Measurements from ENCODE around the gene GDF10. TPM values are rescaled to one million over a fixed set of nuclear protein-coding genes. Genes with fewer than 3 reads are reported as not detected.
A peak's percentile ranks its signal among the peaks of the same experiment; 100 is the strongest.

GDF10 gene
- total and polyA plus RNA-seq, 9 of the 15 experiments (the other 6 are each of a cell fraction or from before 2014, with no cell fraction given), result 0.03 to 0.20 (median 0.11) TPM; not detected in 6

GRCh38 chr10:47329855-47330254 is 29.9 kb downstream of the GDF10 start:
- H2AFZ ChIP-seq (ENCODE audit: low read depth, low read length), result no peak overlapping the region
- in situ Hi-C loops (cut with MboI) (no loop called here), intact Hi-C loops (cut with micrococcal nuclease) (no loop called here)
- H3K79me2 ChIP-seq (ENCODE audit: control insufficient read depth, insufficient read depth, low read length), result no peaks in the 10 kb centered on the region
- no peaks in the 10 kb centered on the region for H3K9me3 ChIP-seq (replicated peaks; ENCODE audit: control insufficient read depth, insufficient read depth, low read depth, low read length)
- BruUV-seq (replicated peaks), result no TSS peak
- ATAC-seq (no peak), FAIRE-seq (no peak), DNase-seq (ENCODE audit: extremely low read depth in 1 of 4, low spot score in 3 of 4) (no peak)
- POLR2A ChIA-PET, result interaction anchor here (0.5 to 0.7 kb wide), 2 partner anchors 9 to 30 kb away, joined by 3 read pairs; partner anchors contain the start of gene GDF10
- H3K27ac ChIP-seq (ENCODE audit: extremely low read depth, low read depth, low read length), result no peak overlapping the region
- no peak overlapping the region for H3K4me2 ChIP-seq (ENCODE audit: insufficient read depth, low read length)
- H3K4me1 ChIP-seq (replicated peaks in 1 of 2; ENCODE audit: control insufficient read depth in 2 of 2, insufficient read depth in 2 of 2, low read length in 2 of 2), result peaks cover 24 to 33% of the 10 kb centered on the region in 2 experiments
- no peaks in the 10 kb centered on the region for H3K9me1 ChIP-seq (ENCODE audit: control insufficient read depth, insufficient read depth, low read length)
- no peaks in the 10 kb centered on the region for H3K36me3 ChIP-seq (ENCODE audit: control insufficient read depth, insufficient read depth, low read length)
- H3K27me3 ChIP-seq (ENCODE audit: control insufficient read depth in 2 of 2, insufficient read depth in 2 of 2, low read length in 2 of 2), result no peaks in the 10 kb centered on the region
- WGBS (ENCODE audit: insufficient coverage, low coverage, missing lambda C conversion rate), result 24% methylated on average over 3 of the region's 4 CpGs
- CTCF ChIA-PET (ENCODE audit: low intra/inter-chr PET ratio), result no interaction called here
- no peak for TF ChIP-seq FOXP1 (CRISPR knock-in tag; IDR thresholded peaks at IDR 0.05)
- TF ChIP-seq, protein P1, sequence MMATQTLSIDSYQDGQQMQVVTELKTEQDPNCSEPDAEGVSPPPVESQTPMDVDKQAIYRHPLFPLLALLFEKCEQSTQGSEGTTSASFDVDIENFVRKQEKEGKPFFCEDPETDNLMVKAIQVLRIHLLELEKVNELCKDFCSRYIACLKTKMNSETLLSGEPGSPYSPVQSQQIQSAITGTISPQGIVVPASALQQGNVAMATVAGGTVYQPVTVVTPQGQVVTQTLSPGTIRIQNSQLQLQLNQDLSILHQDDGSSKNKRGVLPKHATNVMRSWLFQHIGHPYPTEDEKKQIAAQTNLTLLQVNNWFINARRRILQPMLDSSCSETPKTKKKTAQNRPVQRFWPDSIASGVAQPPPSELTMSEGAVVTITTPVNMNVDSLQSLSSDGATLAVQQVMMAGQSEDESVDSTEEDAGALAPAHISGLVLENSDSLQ (IDR thresholded peaks at IDR 0.05), result peak; percentile 58; the same call in 1 of the 2 replicates
- H3K9ac ChIP-seq (ENCODE audit: insufficient read depth in 1 of 2, low read depth in 2 of 2, low read length in 2 of 2), result no peak overlapping the region
- no peak overlapping the region for H3K4me3 ChIP-seq
- H4K20me1 ChIP-seq (replicated peaks; ENCODE audit: control insufficient read depth, insufficient read depth, low read length), result no peaks in the 10 kb centered on the region

DNA sequence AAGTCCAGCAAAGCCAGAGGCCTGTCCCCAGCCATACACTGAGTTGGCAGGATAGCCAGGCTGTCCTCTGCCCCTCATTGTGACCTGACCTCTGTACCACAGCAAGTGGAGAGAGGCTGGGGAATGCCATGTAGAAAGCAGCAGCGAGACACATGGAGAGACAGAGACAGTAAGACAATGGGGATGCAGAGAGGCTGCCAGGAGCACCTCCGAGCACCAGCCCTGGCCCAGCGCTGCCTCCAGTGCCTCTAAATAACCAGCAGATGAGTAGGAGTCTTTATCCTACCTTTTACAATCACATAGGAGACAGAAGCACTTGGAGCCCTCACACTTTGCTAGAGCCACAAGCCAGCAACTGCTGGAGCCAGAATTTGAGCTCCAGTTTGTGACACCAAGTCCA is 30.4 kb downstream of the GDF10 start:
- no peak overlapping the region for H3K4me2 ChIP-seq (ENCODE audit: insufficient read depth, low read length)
- WGBS (ENCODE audit: insufficient coverage, low coverage, missing lambda C conversion rate), result 42% methylated on average over 3 of the region's 3 CpGs
- no TSS peak for BruUV-seq (replicated peaks)
- ChIA-PET CTCF (ENCODE audit: low intra/inter-chr PET ratio) (no interaction called here), POLR2A (interaction anchor here (0.7 kb wide), 1 partner anchor 9 kb away, joined by 3 read pairs; no protein-coding TSS in a partner anchor)
- intact Hi-C loops (cut with micrococcal nuclease), result no loop called here
- H3K36me3 ChIP-seq (ENCODE audit: control insufficient read depth, insufficient read depth, low read length), result no peaks in the 10 kb centered on the region
- no peak for DNase-seq (ENCODE audit: extremely low read depth in 1 of 4, low spot score in 3 of 4)
- FAIRE-seq, result no peak
- H3K4me3 ChIP-seq, result no peak overlapping the region
- no peak overlapping the region for H2AFZ ChIP-seq (ENCODE audit: low read depth, low read length)
- in situ Hi-C loops (cut with MboI), result no loop called here
- no peaks in the 10 kb centered on the region for H3K9me1 ChIP-seq (ENCODE audit: control insufficient read depth, insufficient read depth, low read length)
- H3K79me2 ChIP-seq (ENCODE audit: control insufficient read depth, insufficient read depth, low read length), result no peaks in the 10 kb centered on the region
- H3K27ac ChIP-seq (ENCODE audit: extremely low read depth, low read depth, low read length), result no peak overlapping the region
- H3K27me3 ChIP-seq (ENCODE audit: control insufficient read depth in 2 of 2, insufficient read depth in 2 of 2, low read length in 2 of 2), result no peaks in the 10 kb centered on the region
- H3K9ac ChIP-seq (ENCODE audit: insufficient read depth in 1 of 2, low read depth in 2 of 2, low read length in 2 of 2), result no peak overlapping the region
- H4K20me1 ChIP-seq (replicated peaks; ENCODE audit: control insufficient read depth, insufficient read depth, low read length), result no peaks in the 10 kb centered on the region
- no peaks in the 10 kb centered on the region for H3K9me3 ChIP-seq (replicated peaks; ENCODE audit: control insufficient read depth, insufficient read depth, low read depth, low read length)
- no peak for ATAC-seq
- peaks cover 24 to 30% of the 10 kb centered on the region in 2 experiments for H3K4me1 ChIP-seq (replicated peaks in 1 of 2; ENCODE audit: control insufficient read depth in 2 of 2, insufficient read depth in 2 of 2, low read length in 2 of 2)
- TF ChIP-seq, protein P2, sequence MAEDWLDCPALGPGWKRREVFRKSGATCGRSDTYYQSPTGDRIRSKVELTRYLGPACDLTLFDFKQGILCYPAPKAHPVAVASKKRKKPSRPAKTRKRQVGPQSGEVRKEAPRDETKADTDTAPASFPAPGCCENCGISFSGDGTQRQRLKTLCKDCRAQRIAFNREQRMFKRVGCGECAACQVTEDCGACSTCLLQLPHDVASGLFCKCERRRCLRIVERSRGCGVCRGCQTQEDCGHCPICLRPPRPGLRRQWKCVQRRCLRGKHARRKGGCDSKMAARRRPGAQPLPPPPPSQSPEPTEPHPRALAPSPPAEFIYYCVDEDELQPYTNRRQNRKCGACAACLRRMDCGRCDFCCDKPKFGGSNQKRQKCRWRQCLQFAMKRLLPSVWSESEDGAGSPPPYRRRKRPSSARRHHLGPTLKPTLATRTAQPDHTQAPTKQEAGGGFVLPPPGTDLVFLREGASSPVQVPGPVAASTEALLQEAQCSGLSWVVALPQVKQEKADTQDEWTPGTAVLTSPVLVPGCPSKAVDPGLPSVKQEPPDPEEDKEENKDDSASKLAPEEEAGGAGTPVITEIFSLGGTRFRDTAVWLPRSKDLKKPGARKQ (CRISPR knock-in tag; IDR thresholded peaks at IDR 0.05), result no peak
- TF ChIP-seq YY1 (IDR thresholded peaks at IDR 0.05; ENCODE audit: borderline replicate concordance in 1 of 3, control insufficient read depth in 1 of 3, extremely low read depth in 1 of 3, insufficient read depth in 3 of 3, insufficient read length in 1 of 3, insufficient replicate concordance in 2 of 3, low read depth in 1 of 3, low read length in 2 of 3) (no peak), EP400 (IDR thresholded peaks at IDR 0.05) (no peak), ZFP30 (CRISPR knock-in tag; IDR thresholded peaks at IDR 0.05; ENCODE audit: borderline replicate concordance) (no peak), GABPB1 (CRISPR knock-in tag; IDR thresholded peaks at IDR 0.05) (no peak), STAG1 (CRISPR knock-in tag; IDR thresholded peaks at IDR 0.05; ENCODE audit: borderline replicate concordance) (no peak)
- TF ChIP-seq, protein P3, sequence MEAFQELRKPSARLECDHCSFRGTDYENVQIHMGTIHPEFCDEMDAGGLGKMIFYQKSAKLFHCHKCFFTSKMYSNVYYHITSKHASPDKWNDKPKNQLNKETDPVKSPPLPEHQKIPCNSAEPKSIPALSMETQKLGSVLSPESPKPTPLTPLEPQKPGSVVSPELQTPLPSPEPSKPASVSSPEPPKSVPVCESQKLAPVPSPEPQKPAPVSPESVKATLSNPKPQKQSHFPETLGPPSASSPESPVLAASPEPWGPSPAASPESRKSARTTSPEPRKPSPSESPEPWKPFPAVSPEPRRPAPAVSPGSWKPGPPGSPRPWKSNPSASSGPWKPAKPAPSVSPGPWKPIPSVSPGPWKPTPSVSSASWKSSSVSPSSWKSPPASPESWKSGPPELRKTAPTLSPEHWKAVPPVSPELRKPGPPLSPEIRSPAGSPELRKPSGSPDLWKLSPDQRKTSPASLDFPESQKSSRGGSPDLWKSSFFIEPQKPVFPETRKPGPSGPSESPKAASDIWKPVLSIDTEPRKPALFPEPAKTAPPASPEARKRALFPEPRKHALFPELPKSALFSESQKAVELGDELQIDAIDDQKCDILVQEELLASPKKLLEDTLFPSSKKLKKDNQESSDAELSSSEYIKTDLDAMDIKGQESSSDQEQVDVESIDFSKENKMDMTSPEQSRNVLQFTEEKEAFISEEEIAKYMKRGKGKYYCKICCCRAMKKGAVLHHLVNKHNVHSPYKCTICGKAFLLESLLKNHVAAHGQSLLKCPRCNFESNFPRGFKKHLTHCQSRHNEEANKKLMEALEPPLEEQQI (IDR thresholded peaks at IDR 0.05), result no peak

Measured in K562 (cell line).